ENCODE measurements around the gene FKBP5.

Gene FKBP5

DNA sequence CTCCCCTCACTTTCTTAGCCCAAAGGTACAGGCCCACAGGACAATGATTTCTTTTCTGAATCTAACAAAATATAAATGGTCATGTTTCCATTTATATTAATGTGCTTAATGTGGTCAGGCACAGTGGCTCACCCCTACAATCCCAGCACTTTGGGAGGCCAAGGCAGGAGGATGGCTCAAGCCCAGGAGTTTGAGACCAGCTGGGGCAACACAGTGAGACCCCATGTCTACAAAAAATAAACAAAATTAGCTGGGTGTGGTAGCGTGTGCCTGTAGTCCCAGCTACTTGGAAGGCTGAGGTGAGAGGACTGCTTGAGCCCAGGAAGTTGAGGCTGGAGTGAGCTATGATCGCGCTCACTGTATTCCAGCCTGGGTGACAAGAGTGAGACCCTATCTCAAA is 98.8 kb downstream of the FKBP5 start:
- DNase-seq (ENCODE audit: low read depth): no peak
- H3K4me3 ChIP-seq (ENCODE audit: control insufficient read depth, low read depth, low read length): no peak overlapping the region
- TF ChIP-seq, protein P1, sequence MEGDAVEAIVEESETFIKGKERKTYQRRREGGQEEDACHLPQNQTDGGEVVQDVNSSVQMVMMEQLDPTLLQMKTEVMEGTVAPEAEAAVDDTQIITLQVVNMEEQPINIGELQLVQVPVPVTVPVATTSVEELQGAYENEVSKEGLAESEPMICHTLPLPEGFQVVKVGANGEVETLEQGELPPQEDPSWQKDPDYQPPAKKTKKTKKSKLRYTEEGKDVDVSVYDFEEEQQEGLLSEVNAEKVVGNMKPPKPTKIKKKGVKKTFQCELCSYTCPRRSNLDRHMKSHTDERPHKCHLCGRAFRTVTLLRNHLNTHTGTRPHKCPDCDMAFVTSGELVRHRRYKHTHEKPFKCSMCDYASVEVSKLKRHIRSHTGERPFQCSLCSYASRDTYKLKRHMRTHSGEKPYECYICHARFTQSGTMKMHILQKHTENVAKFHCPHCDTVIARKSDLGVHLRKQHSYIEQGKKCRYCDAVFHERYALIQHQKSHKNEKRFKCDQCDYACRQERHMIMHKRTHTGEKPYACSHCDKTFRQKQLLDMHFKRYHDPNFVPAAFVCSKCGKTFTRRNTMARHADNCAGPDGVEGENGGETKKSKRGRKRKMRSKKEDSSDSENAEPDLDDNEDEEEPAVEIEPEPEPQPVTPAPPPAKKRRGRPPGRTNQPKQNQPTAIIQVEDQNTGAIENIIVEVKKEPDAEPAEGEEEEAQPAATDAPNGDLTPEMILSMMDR (conservative IDR thresholded peaks at IDR 0.05; ENCODE audit: control insufficient read depth, insufficient read depth, low read depth, low read length): no peak

DNA sequence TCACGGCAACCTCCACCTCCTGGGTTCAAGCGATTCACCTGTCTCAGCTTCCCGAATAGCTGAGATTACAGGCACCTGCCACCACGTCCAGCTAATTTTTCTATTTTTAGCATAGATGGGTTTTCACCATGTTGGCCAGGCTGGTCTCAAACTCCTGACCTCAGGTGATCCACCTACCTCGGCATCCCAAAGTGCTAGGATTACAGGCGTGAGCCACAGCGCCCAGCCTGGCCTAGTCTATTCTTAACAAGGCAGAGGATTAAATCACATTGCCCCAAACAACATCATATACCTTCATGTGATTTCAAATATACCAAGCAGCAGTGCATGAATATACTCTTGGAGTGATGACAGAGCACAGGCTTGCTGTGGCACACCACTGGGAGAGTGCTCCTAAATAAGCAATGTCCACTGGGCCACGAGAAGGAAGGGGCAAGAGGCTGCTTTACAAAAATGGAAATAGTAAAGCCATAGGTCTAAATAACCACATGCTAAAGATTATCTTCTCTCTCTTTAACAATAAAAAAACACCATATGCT is 99.4 kb downstream of the FKBP5 start:
- no peak for DNase-seq (ENCODE audit: low read depth)
- TF ChIP-seq, protein P1 (conservative IDR thresholded peaks at IDR 0.05; ENCODE audit: control insufficient read depth, insufficient read depth, low read depth, low read length): no peak
- no peak overlapping the region for H3K4me3 ChIP-seq (ENCODE audit: control insufficient read depth, low read depth, low read length)

DNA sequence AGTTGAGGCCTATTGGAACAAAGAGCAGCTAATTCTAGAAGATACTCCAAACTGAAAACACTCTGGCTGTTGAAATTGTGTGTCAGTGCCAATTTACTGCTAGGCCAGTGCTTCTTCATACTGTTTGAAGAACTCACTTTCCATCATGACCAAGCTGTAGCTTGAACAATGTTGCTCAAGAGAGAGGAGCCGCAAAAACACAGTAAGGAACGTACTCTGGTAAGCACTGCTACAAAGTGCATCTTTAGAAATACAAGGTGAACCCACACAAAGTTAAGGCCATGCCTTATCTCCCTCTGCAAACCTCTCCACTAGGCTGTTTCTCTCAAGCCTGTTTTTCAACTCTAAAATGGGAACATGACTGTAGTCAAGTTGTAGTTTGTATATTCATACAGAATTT is 101.5 kb downstream of the FKBP5 start:
- no peak for DNase-seq (ENCODE audit: low read depth)
- TF ChIP-seq, protein P1 (conservative IDR thresholded peaks at IDR 0.05; ENCODE audit: control insufficient read depth, insufficient read depth, low read depth, low read length): no peak
- no peak overlapping the region for H3K4me3 ChIP-seq (ENCODE audit: control insufficient read depth, low read depth, low read length)

DNA sequence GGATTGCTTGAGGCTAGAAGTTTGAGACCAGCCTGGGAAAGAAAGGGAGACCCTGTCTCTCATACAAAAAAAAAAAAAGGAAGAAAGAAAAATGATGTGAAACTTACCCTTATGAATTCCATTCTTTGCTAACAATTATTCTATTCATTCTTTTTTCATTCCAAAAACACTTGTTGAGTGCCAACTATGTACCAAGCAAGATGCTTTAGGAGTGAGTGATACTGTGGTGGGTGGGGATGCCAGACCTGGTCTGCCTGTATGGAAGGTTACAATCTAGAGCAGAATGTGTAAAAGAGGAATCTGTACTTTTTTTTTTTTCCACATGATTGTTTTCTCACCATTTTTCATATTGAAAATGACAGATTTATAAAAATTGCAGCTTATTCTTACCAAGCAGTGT is 102.2 kb downstream of the FKBP5 start:
- TF ChIP-seq, protein P1 (conservative IDR thresholded peaks at IDR 0.05; ENCODE audit: control insufficient read depth, insufficient read depth, low read depth, low read length): no peak
- H3K4me3 ChIP-seq (ENCODE audit: control insufficient read depth, low read depth, low read length): no peak overlapping the region
- no peak for DNase-seq (ENCODE audit: low read depth)

DNA sequence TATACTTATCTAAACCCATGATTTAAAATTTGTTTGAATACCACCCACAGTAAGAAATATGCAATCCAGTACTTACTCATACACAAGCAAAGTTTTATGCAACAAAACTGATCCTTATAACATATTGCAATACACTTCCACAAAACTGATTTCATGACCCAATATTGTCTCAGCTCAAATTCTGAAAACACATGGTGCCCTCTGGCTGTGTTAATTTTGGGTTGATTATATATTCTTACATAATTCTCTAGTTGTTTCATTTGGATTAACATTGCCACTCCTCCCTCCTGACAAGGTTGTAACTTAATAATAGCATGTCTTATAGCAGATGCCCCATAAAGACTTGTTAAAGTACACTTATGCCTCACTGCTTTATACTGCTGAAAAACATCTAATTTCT is 103.1 kb downstream of the FKBP5 start:
- TF ChIP-seq, protein P1 (conservative IDR thresholded peaks at IDR 0.05; ENCODE audit: control insufficient read depth, insufficient read depth, low read depth, low read length): no peak
- H3K4me3 ChIP-seq (ENCODE audit: control insufficient read depth, low read depth, low read length): no peak overlapping the region
- no peak for DNase-seq (ENCODE audit: low read depth)

DNA sequence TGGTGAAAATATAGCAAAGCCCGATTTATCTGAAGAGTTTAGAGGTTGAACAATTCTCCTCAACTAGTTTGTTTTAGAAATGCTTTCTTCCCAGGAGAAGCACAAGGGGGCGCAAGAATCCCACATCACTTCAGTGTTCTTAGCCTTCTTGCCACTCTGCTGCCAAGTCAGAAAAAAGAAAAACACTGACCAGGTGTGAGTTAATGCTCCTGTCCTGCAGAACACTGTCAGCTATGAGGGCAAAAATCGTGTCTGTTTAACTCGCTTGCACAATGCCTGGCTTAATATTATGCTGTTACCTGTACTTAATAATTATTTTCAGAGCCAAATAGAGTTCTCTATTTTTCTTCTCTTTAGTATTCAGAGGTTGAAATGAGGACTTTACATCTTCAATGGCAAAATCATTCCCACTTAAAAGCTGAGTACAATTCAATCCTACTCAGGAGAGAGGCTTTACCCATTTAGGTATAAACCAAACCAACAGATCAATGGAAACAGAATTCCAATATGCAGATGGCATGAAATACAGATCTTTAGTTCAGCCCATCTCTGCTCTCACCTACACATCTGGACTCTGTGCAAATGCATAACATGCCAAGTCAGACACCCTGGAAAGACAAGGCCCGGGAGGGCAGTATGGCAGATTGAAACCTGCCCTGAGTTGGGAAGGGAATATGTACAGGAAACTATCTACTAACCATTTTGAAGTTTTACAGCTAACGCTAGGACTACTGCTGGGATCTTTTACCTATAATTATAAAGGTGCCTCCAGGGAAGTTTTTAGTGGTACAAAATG is 104.6 kb downstream of the FKBP5 start:
- H3K4me3 ChIP-seq (ENCODE audit: control insufficient read depth, low read depth, low read length): no peak overlapping the region
- peak; percentile 83 for DNase-seq (ENCODE audit: low read depth)
- TF ChIP-seq, protein P1 (conservative IDR thresholded peaks at IDR 0.05; ENCODE audit: control insufficient read depth, insufficient read depth, low read depth, low read length): peak; percentile 85
